GM18861 (cell line): ENCODE measurements around the gene TULP1.
"Not testable (repeated sequence)": the region's sequence is repeated elsewhere in the genome, so short reads cannot be mapped to it uniquely, and the experiment has no call there.

Experiments used
- ATAC-seq: cut with Tn5 transposase; IDR thresholded peaks from one replicate; pipeline ENCODE4 v1.9.1; 2021; ENCODE audit not compliant: unreplicated experiment

TULP1 gene

GRCh38 chr6:35522151-35522550 is 9.5 kb upstream of the TULP1 start:
- no peak for ATAC-seq

GRCh38 chr6:35521235-35521634 is 8.5 kb upstream of the TULP1 start:
- no peak for ATAC-seq

DNA sequence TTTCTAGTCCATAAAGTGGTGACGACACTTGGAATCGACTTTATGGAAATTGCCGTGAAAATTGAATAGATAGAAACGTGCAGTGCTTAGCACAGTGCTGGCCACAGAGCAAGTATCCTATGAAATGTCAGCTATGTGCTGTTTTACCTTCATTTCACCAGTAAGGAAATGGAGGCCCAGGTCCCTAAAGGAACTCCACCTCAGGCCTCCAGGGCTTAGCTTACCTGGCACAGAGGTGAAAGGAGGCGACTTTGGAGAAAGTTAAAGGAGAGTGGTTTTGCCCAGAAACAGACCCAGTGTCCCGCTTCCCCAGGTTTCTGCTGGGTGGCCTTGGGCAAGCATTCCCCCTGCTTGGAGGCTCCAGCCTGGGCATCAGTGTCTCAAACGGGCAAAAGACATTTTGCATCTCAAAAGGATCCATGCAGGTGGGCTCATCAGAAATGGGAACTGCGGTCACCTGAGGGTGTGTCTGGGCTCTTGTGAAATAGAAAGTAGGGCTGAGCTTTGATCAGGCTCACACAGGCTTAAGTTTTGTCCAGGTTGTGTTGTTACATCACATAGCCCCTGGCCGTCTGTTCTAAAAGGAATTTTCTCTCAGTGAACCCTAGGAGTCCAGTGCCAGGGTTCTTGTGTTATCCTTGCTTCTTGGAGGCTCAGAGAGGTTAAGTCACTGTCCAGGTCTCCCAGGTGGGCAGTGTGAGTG is 6.8 kb upstream of the TULP1 start:
- no peak for ATAC-seq

DNA sequence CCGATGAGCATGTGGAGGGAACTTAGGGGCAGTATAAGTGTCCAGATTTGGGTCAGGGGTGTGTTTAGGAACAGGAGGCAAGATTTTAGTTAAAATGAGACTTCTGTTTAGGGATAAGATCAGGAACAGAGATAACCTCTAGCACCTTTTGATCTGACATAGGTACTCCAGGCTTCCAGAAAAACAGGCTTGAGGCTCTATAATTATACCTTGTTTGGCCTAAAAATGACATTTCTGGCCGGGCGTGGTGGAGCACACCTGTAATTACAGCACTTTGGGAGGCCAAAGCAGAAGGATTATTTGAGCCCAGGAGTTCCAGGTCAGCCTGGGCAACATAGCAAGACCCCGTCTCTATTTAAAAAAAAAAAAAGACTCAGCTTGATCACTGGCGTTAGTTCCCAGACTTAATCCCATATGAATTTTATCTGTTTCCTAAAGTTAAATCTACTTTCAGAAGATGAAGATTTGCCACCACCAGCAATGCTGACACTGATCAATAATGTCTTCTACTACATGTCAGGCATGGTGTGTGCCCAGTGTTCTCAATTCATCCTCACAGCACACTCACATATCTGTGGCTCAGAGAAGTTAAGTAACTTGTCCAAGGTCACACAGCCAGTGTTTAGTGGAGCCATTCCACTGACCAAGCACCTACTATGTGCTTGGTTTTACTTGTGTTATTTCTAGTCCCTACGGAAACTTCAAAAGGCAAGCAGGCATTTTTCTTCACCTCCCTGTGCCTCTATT is 6.0 kb upstream of the TULP1 start:
- ATAC-seq: no peak

DNA sequence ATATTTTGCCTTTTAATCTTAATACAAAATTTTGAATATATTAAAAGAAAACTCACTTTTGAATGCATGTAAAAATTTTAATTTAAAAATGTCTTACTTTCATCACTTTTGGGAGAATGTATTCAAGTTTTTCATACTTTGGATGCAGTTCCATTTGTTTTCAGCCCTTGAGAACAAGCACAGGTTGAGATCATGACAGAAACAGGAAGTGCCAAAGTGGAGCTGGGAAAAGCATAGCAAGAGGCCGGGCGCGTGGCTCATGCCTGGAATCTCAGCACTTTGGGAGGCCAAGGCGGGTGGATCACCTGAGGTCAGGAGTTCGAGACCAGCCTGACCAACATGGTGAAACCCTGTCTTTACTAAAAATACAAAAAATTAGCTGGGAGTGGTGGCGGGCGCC is 5.3 kb upstream of the TULP1 start:
- ATAC-seq: not testable (repeated sequence)

DNA sequence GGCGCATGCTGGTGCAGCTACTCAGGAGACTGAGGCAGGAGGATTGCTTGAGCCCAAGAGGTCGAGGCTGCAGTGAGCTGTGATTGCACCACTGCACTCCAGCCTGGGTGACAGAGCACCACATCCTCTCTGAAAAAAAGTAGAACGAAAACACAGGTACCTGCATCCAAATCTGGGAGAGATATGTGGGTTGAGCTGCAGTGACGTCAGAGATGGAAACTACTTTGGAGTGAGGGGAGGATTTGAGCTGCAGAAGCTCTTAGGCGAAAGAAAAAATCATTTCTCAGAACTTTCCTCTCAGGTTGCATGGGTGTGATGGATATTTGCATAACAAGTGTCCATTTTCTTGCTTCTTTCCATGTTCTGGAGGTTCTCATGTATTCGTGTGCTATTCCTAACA is 4.0 kb upstream of the TULP1 start:
- ATAC-seq: no peak

GRCh38 chr6:35515939-35516338 is 3.2 kb upstream of the TULP1 start:
- ATAC-seq: not testable (repeated sequence)

- no peak for ATAC-seq
Measured at GRCh38 chr6:35514587-35514986, 1.9 kb upstream of the TULP1 start.

DNA sequence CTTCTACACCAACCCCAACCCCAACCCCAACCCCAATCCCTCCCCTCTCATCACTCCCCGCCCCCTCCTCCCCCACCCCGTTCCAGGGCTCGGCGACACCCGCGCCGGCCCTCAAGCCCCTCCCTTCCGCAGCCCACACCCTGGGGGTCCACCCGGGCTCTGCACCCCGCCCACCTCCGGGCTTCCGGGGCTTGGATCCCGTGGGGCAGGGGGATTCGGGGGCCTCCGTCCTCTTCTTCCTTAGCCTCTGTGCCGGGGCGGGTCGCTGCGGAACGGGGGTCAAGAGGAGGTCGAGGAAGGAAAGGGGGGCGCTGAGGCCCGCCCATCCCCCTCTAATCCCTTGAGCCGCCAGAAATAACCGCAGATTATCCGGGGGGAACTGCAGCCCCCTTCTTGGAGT is 690 bp downstream of the TULP1 start:
- no peak for ATAC-seq

- no peak for ATAC-seq
Measured at GRCh38 chr6:35511562-35511941, 1.1 kb downstream of the TULP1 start.

GRCh38 chr6:35510916-35511561 is 1.7 kb downstream of the TULP1 start:
- no peak for ATAC-seq

DNA sequence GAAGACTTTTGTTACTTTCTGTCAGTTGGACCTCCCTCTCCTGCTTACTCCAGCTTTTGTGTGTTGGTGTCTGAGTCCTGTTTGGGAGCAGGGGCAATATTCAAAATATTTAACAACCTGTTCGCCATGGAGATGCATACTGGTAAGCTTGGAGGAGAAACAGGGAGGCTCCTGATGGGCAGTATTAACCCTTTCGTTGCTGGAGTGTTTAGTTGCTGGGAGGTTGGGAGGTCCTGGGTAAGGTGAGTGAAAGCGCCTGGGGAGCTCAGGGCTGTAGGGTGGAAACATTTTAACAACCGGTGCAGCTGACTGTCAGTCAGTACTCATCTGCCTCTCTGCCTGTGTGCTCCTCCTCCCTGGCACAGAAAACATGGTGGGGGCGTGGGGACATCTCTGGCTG is 4.2 kb downstream of the TULP1 start:
- ATAC-seq: no peak

- no peak for ATAC-seq
Measured at GRCh38 chr6:35508027-35508426, 4.7 kb downstream of the TULP1 start.

- no peak for ATAC-seq
Measured at GRCh38 chr6:35507221-35507620, 5.5 kb downstream of the TULP1 start.

GRCh38 chr6:35506536-35506935 is 6.2 kb downstream of the TULP1 start:
- ATAC-seq: no peak

- no peak for ATAC-seq
Measured at GRCh38 chr6:35505999-35506412, 6.7 kb downstream of the TULP1 start.

GRCh38 chr6:35503534-35503933 is 9.2 kb downstream of the TULP1 start:
- no peak for ATAC-seq

- ATAC-seq: no peak
Measured at GRCh38 chr6:35501784-35502183, 10.9 kb downstream of the TULP1 start.

- ATAC-seq: no peak
Measured at GRCh38 chr6:35500782-35501181, 11.9 kb downstream of the TULP1 start.

DNA sequence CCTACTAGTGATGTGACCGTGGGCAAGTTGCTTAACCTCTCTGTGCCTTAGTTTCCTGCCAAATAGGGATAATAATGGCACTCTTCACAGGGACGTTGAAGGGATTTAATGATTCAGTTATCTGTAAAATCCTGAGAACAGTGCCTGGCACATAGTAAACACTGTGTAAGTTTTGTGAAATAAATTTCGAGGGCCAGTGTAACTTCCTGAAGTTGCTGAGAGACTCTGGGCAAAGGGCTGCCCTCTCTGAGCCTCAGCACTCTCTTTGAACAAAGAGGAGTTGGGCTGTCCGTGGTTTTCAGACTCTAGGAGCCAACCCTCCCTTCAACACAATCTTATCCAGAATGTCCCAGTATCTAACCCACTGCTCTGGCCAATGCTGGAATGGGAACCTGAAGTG is 13.3 kb downstream of the TULP1 start:
- no peak for ATAC-seq

DNA sequence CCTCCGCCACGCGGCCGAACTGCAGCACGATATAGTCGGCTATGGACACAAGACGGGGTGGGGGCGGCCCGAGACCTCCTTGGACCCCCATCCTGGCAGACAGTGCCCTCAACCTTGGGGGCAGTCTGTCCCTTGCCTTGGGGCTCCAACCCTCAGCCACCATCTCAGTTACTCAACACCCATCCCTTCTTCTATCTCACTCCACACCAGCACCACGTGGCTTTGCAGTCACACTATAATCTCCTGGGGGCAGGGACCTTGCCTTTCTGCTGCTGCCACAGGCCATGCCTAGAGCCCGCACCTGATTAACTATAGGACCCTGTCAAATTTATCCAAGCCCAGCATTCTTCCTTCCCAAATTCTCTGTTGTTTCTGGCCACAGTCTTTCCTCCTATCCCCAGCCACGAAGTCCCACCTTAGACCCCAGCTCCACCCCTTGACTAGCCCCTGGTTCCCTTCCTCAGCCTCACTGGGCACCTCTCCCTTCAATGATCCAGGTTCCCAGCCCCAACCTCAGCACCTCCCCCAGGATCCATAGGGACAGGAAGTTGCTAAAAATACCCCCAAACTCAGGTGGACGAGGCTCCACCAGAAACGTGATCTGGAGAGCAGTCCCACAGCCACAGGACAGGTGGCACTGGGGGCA is 14.2 kb downstream of the TULP1 start:
- no peak for ATAC-seq
